Measurements from ENCODE around the gene ARL2BP.

DNA sequence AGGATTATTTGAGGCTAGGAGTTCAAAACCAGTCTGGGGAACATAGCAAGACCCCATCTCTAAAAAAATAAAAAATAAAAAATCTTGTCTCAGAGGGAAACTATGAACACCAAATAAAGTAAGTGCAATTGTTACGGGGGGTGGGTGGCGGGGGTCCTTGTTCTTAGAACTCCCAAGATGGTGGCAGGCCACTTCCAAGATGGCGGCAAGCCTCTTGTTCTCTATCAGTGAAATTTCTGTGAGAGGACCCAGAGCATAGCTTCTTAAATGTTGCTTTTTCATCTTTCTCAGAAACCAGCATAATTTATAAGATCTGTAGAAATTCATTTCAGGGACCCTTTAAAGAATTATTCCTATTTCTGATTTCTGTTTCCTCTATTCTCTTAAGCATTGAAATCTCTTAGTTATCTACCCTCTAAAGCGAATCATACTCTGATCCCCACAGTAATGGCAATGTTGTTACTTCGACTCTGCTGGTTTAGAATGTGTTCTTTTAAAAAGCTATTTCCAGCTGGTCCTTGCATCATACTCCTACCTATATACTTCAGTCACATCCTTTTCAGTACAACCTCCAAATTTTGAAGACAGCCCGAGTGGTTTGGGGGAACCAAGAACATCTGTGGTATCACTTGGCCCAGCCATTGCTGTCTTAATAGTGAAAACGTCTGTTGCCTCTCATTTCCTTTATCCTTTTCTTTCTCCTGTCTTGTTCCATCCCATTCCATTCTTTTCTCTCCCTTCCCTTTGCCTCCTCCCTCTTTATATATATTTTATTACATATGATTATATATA, 42.8 kb upstream of the ARL2BP start:
- no peak for TF ChIP-seq CTCF (conservative IDR thresholded peaks at IDR 0.05; ENCODE audit: low read depth, low read length)
- no peak for TF ChIP-seq RAD21 (IDR thresholded peaks at IDR 0.05; ENCODE audit: low read length)
- TF ChIP-seq RFX5 (IDR thresholded peaks at IDR 0.05; ENCODE audit: low read depth, low read length): no peak
- no peak for TF ChIP-seq POLR2A (IDR thresholded peaks at IDR 0.05; ENCODE audit: low read depth, low read length)
- TF ChIP-seq, protein P1, sequence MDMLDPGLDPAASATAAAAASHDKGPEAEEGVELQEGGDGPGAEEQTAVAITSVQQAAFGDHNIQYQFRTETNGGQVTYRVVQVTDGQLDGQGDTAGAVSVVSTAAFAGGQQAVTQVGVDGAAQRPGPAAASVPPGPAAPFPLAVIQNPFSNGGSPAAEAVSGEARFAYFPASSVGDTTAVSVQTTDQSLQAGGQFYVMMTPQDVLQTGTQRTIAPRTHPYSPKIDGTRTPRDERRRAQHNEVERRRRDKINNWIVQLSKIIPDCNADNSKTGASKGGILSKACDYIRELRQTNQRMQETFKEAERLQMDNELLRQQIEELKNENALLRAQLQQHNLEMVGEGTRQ (IDR thresholded peaks at IDR 0.05; ENCODE audit: low read depth, low read length): no peak
- TF ChIP-seq MAZ (IDR thresholded peaks at IDR 0.05; ENCODE audit: borderline replicate concordance, low read depth, low read length): no peak
- TF ChIP-seq ELK1 (IDR thresholded peaks at IDR 0.05; ENCODE audit: borderline replicate concordance, low read depth, low read length): no peak
- TF ChIP-seq FOS (IDR thresholded peaks at IDR 0.05; ENCODE audit: low read depth, low read length): no peak
- no peak for TF ChIP-seq CHD1 (IDR thresholded peaks at IDR 0.05; ENCODE audit: low read depth, low read length)
- TF ChIP-seq SMC3 (IDR thresholded peaks at IDR 0.05; ENCODE audit: low read depth, low read length): no peak
- TF ChIP-seq BHLHE40 (IDR thresholded peaks at IDR 0.05; ENCODE audit: low read depth, low read length): no peak
- TF ChIP-seq RCOR1 (IDR thresholded peaks at IDR 0.05; ENCODE audit: insufficient replicate concordance, low read length): no peak
- TF ChIP-seq CEBPB (IDR thresholded peaks at IDR 0.05; ENCODE audit: low read depth, low read length): no peak
- no peak for TF ChIP-seq MAFK (IDR thresholded peaks at IDR 0.05; ENCODE audit: low read depth, low read length)
